HCT116 (cell line): ENCODE data around the gene COL21A1. TPM values are rescaled to one million over a fixed set of nuclear protein-coding genes. Genes with fewer than 3 reads are reported as not detected.
"Not testable (repeated sequence)": the region's sequence is repeated elsewhere in the genome, so short reads cannot be mapped to it uniquely, and the experiment has no call there.

Experiments
- ATAC-seq: fragments of 200-7000 bp; cut with Tn5 transposase; 2 replicates; pipeline ENCODE4 v1.9.1; 2020; ENCODE audit warnings: mild to moderate bottlenecking, moderate library complexity
- BruUV-seq: library from RNA; stranded (reverse); fragments of 400-500 nt; replicated peaks from 2 replicates; lab custom pipeline; 2021; lab: Mats Ljungman, UMichigan
- CTCF ChIA-PET: fragments of 300-600 bp; sonication (Branson Sonifier 250); formaldehyde crosslinking; loops from one replicate; lab custom pipeline; 2021; ENCODE audit warnings: antibody characterized with exemption; lab: Charles Lee
- POLR2A ChIA-PET: fragments of 300-600, 350-600 bp; sonication (Branson Sonifier 250); formaldehyde crosslinking; loops from one replicate; lab custom pipeline; 2021; ENCODE audit warnings: antibody characterized with exemption; lab: Charles Lee
- RAD21 ChIA-PET, 2 experiments: fragments of 300-600 bp; sonication (Branson Sonifier 250); formaldehyde crosslinking; loops; one replicate each; lab custom pipeline; 2023; ENCODE audit warnings: low total read pairs in 2 of 2; ENCODE audit not compliant: uncharacterized antibody in 2 of 2, unreplicated experiment in 2 of 2, low non-redundant PET in 1 of 2; lab: Charles Lee
- DNase-seq: peaks from one replicate; pipeline ENCODE4 v3.0.0-alpha.2; 2010; ENCODE audit warnings: low read depth, low spot score
- H2AFZ ChIP-seq: fragments of 200-600 bp; shearing (Covaris generic), sonication (generic); 2 replicates; pipeline ENCODE4 v1.6.1; 2017; ENCODE audit warnings: low read depth, mixed run types, mixed read lengths, antibody characterized with exemption, low read length; ENCODE audit not compliant: poor library complexity, severe bottlenecking
- H3K27ac ChIP-seq: 2 replicates; pipeline ENCODE4 v1.5.1; 2012; ENCODE audit warnings: low read depth, low read length
- H3K27me3 ChIP-seq: fragments of 200-600 bp; sonication (generic); 2 replicates; pipeline ENCODE4 v1.6.1; 2016; ENCODE audit warnings: mixed run types, low read length, mixed read lengths; ENCODE audit not compliant: insufficient read depth
- H3K36me3 ChIP-seq, 2 experiments: fragments of 200-500 bp in 1 of 2; fragments of 200-600 bp in 1 of 2; sonication (Bioruptor generic) in 1 of 2; sonication (generic) in 1 of 2; 2 replicates each; pipeline versions ENCODE4 v1.5.1 to v1.6.1; 2014 to 2016; ENCODE audit warnings: low read length in 2 of 2, inconsistent platforms in 1 of 2, mixed read lengths in 1 of 2, mixed run types in 1 of 2; ENCODE audit not compliant: insufficient read depth in 2 of 2, control insufficient read depth in 1 of 2
- H3K4me1 ChIP-seq, 2 experiments: fragments of 200-600 bp in 1 of 2; sonication (generic) in 1 of 2; 2 replicates each; pipeline versions ENCODE4 v1.5.1 to v1.6.1; 2012 to 2017; ENCODE audit warnings: low read length in 2 of 2, inconsistent platforms in 1 of 2, mild to moderate bottlenecking in 1 of 2, mixed read lengths in 1 of 2, mixed run types in 1 of 2, moderate library complexity in 1 of 2; ENCODE audit not compliant: insufficient read depth in 2 of 2, control insufficient read depth in 1 of 2
- H3K4me2 ChIP-seq: fragments of 200-600 bp; sonication (generic); 2 replicates; pipeline ENCODE4 v1.6.1; 2017; ENCODE audit warnings: mixed run types, low read length, mixed read lengths
- H3K4me3 ChIP-seq, 2 experiments: fragments of 200-600 bp in 1 of 2; sonication (generic) in 1 of 2; replicated peaks in 1 of 2; 2 replicates each; pipeline ENCODE4 v1.5.1; 2011 to 2016; ENCODE audit warnings: low read length in 2 of 2, control low read depth in 1 of 2, low read depth in 1 of 2, mild to moderate bottlenecking in 1 of 2, mixed read lengths in 1 of 2, mixed run types in 1 of 2
- H3K79me2 ChIP-seq: fragments of 200-600 bp; sonication (generic); 2 replicates; pipeline ENCODE4 v1.6.1; 2017; ENCODE audit warnings: mild to moderate bottlenecking, mixed run types, low read length, moderate library complexity, mixed read lengths; ENCODE audit not compliant: insufficient read depth
- H3K9ac ChIP-seq: fragments of 200-600 bp; sonication (generic); 2 replicates; pipeline ENCODE4 v1.6.1; 2016; ENCODE audit warnings: low read length, mixed read lengths
- H3K9me2 ChIP-seq: fragments of 200-600 bp; sonication (generic), shearing (Covaris generic); 2 replicates; pipeline ENCODE4 v1.6.1; 2017; ENCODE audit warnings: mixed run types, mild to moderate bottlenecking, moderate library complexity; ENCODE audit not compliant: insufficient read depth
- H3K9me3 ChIP-seq, 2 experiments: fragments of 200-500 bp in 1 of 2; fragments of 200-600 bp in 1 of 2; sonication (Bioruptor generic) in 1 of 2; sonication (generic) in 1 of 2; 2 replicates each; pipeline ENCODE4 v1.6.1; 2014 to 2017; ENCODE audit warnings: low read length in 2 of 2, mixed read lengths in 2 of 2, inconsistent platforms in 1 of 2, low read depth in 1 of 2, mild to moderate bottlenecking in 1 of 2, mixed run types in 1 of 2, moderate library complexity in 1 of 2; ENCODE audit not compliant: control insufficient read depth in 1 of 2, insufficient read depth in 1 of 2
- H4K20me1 ChIP-seq: fragments of 200-600 bp; sonication (generic), shearing (Covaris generic); 2 replicates; pipeline ENCODE4 v1.6.1; 2017; ENCODE audit warnings: mixed run types, mild to moderate bottlenecking, moderate library complexity; ENCODE audit not compliant: insufficient read depth
- CBX3 ChIP-seq: IDR thresholded peaks from 2 replicates; pipeline ENCODE4 v1.6.1; 2012; ENCODE audit warnings: low read depth
- CEBPB ChIP-seq: IDR thresholded peaks from 2 replicates; pipeline ENCODE4 v1.6.1; 2012; ENCODE audit warnings: low read depth
- CTCF ChIP-seq, 3 experiments: fragments of 200-600 bp in 1 of 3; sonication (generic) in 1 of 3; IDR thresholded peaks in 2 of 3; conservative IDR thresholded peaks in 1 of 3; 2 replicates each; pipeline ENCODE4 v1.5.1; 2012 to 2017; ENCODE audit warnings: low read depth in 2 of 3, low read length in 2 of 3, antibody characterized with exemption in 1 of 3, borderline replicate concordance in 1 of 3, control low read depth in 1 of 3, mild to moderate bottlenecking in 1 of 3, mixed read lengths in 1 of 3, mixed run types in 1 of 3, moderate library complexity in 1 of 3; ENCODE audit not compliant: insufficient read depth in 1 of 3
- EGR1 ChIP-seq: IDR thresholded peaks from 2 replicates; pipeline ENCODE4 v1.6.1; 2012; ENCODE audit warnings: low read depth
- ELF1 ChIP-seq: IDR thresholded peaks from 2 replicates; pipeline ENCODE4 v1.6.1; 2012; ENCODE audit warnings: low read depth, borderline replicate concordance
- EZH2 ChIP-seq: fragments of 200-600 bp; sonication (generic); IDR thresholded peaks from 2 replicates; pipeline ENCODE4 v1.6.1; 2017; ENCODE audit warnings: antibody characterized with exemption, mixed run types
- EZH2phosphoT487 ChIP-seq: fragments of 200-600 bp; IDR thresholded peaks from 2 replicates; pipeline ENCODE4 v1.6.1; 2018; ENCODE audit warnings: antibody characterized with exemption, borderline replicate concordance
- JUND ChIP-seq: IDR thresholded peaks from 2 replicates; pipeline ENCODE4 v1.6.1; 2012
- MAX ChIP-seq: IDR thresholded peaks from 2 replicates; pipeline ENCODE4 v1.6.1; 2012
- POLR2A ChIP-seq: IDR thresholded peaks from 2 replicates; pipeline ENCODE4 v1.7.0; 2011; ENCODE audit warnings: borderline replicate concordance; ENCODE audit not compliant: insufficient read depth, insufficient read length; ENCODE audit errors: extremely low read depth
- POLR2AphosphoS5 ChIP-seq: IDR thresholded peaks from 2 replicates; pipeline ENCODE4 v1.6.1; 2011; ENCODE audit warnings: mild to moderate bottlenecking, low read depth, low read length, moderate library complexity
- RAD21 ChIP-seq: IDR thresholded peaks from 2 replicates; pipeline ENCODE4 v1.6.1; 2012; ENCODE audit warnings: low read depth, mild to moderate bottlenecking
- SIN3A ChIP-seq: IDR thresholded peaks from 2 replicates; pipeline ENCODE4 v1.6.1; 2012; ENCODE audit warnings: low read depth
- SP1 ChIP-seq: IDR thresholded peaks from 2 replicates; pipeline ENCODE4 v1.6.1; 2012; ENCODE audit warnings: low read depth
- TCF7L2 ChIP-seq: IDR thresholded peaks from 2 replicates; pipeline ENCODE4 v1.7.0; 2011; ENCODE audit warnings: borderline replicate concordance, inconsistent platforms; ENCODE audit not compliant: insufficient read depth, insufficient read length; ENCODE audit errors: extremely low read depth
- YY1 ChIP-seq: IDR thresholded peaks from 2 replicates; pipeline ENCODE4 v1.6.1; 2011; ENCODE audit warnings: low read length, low read depth, moderate library complexity, mild to moderate bottlenecking; ENCODE audit not compliant: insufficient replicate concordance; ENCODE audit errors: extremely low read depth
- ZFX ChIP-seq: fragments of 450-650 bp; IDR thresholded peaks from 2 replicates; pipeline ENCODE4 v1.6.1; 2017
- ZNF274 ChIP-seq: fragments of 200-500 bp; sonication (Bioruptor generic); IDR thresholded peaks from 2 replicates; pipeline ENCODE4 v1.6.1; 2014; ENCODE audit warnings: mild to moderate bottlenecking, low read depth, low read length, inconsistent platforms
- intact Hi-C: fragments of 100-400 bp; cut with micrococcal nuclease; formaldehyde crosslinking; loops from 2 replicates; pipeline ENCODE4 v1.10.0; 2022
- total RNA-seq: library from RNA; stranded (reverse); gene quantifications from one replicate; pipeline ENCODE4 v1.2.1, GENCODE V29; 2021; ENCODE audit not compliant: unreplicated experiment
- TF ChIP-seq, protein P1 (sequence below): IDR thresholded peaks from 2 replicates; pipeline ENCODE4 v1.6.1; 2012
- TF ChIP-seq, protein P2 (sequence below): IDR thresholded peaks from 2 replicates; pipeline ENCODE4 v1.6.1; 2012; ENCODE audit warnings: low read depth

The COL21A1 gene
- total RNA-seq, 1 experiment from 2014 or later, result not detected

DNA sequence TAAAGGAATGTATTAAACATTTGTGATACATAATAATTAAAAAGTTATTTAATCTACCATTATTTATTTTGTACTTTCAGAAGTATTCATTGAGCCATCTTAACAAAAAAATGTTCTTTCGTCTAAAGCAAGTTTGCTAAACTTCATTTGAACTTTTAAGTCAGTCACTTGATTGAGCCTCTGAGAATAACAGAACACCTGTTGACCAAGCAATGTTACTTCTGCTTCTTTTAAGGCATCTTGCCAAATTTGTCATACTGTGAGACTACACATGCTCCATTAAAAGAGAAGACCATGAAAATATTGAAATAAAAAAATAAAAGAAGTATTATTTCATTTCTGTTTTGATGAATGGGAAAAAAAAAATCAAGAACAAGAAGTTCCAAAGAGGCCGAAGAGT is 230.2 kb downstream of the COL21A1 start:
- Histone ChIP-seq H3K79me2 (no peaks in the 10 kb centered on the region), H3K27ac (no peak overlapping the region), H4K20me1 (no peaks in the 10 kb centered on the region), H3K9me2 (no peaks in the 10 kb centered on the region), H3K4me2 (no peak overlapping the region), H3K36me3 (no peaks in the 10 kb centered on the region), H3K9me3 (no peaks in the 10 kb centered on the region), H3K27me3 (no peaks in the 10 kb centered on the region), H3K9ac (no peak overlapping the region), H3K4me3 (no peak overlapping the region), H3K4me1 (no peaks in the 10 kb centered on the region), H2AFZ (no peak overlapping the region)
- no peak for ATAC-seq
- ChIA-PET RAD21 (no interaction called here), POLR2A (no interaction called here), CTCF (no interaction called here)
- DNase-seq, result no peak
- intact Hi-C loops, result no loop called here
- BruUV-seq, result no TSS peak
- TF ChIP-seq CTCF (IDR thresholded peaks at IDR 0.05 in 2 of 3, conservative IDR thresholded peaks at IDR 0.05 in 1 of 3; ENCODE audit: borderline replicate concordance in 1 of 3, insufficient read depth in 1 of 3, low read depth in 2 of 3, low read length in 2 of 3), result no peak
- no peak for TF ChIP-seq POLR2AphosphoS5
- TF ChIP-seq ZFX, result no peak
- TF ChIP-seq ELF1, result no peak
- no peak for TF ChIP-seq ZNF274
- TF ChIP-seq EZH2phosphoT487, result no peak
- no peak for TF ChIP-seq SP1
- TF ChIP-seq, protein P1, sequence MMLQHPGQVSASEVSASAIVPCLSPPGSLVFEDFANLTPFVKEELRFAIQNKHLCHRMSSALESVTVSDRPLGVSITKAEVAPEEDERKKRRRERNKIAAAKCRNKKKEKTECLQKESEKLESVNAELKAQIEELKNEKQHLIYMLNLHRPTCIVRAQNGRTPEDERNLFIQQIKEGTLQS, result no peak
- TF ChIP-seq TCF7L2, result no peak
- TF ChIP-seq CEBPB, result no peak
- TF ChIP-seq POLR2A, result no peak
- TF ChIP-seq EGR1, result no peak
- TF ChIP-seq MAX, result no peak
- no peak for TF ChIP-seq YY1
- TF ChIP-seq, protein P2, sequence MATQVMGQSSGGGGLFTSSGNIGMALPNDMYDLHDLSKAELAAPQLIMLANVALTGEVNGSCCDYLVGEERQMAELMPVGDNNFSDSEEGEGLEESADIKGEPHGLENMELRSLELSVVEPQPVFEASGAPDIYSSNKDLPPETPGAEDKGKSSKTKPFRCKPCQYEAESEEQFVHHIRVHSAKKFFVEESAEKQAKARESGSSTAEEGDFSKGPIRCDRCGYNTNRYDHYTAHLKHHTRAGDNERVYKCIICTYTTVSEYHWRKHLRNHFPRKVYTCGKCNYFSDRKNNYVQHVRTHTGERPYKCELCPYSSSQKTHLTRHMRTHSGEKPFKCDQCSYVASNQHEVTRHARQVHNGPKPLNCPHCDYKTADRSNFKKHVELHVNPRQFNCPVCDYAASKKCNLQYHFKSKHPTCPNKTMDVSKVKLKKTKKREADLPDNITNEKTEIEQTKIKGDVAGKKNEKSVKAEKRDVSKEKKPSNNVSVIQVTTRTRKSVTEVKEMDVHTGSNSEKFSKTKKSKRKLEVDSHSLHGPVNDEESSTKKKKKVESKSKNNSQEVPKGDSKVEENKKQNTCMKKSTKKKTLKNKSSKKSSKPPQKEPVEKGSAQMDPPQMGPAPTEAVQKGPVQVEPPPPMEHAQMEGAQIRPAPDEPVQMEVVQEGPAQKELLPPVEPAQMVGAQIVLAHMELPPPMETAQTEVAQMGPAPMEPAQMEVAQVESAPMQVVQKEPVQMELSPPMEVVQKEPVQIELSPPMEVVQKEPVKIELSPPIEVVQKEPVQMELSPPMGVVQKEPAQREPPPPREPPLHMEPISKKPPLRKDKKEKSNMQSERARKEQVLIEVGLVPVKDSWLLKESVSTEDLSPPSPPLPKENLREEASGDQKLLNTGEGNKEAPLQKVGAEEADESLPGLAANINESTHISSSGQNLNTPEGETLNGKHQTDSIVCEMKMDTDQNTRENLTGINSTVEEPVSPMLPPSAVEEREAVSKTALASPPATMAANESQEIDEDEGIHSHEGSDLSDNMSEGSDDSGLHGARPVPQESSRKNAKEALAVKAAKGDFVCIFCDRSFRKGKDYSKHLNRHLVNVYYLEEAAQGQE, result no peak
- no peak for TF ChIP-seq RAD21
- no peak for TF ChIP-seq EZH2
- TF ChIP-seq CBX3, result no peak
- TF ChIP-seq JUND, result no peak
- TF ChIP-seq SIN3A, result no peak

- ATAC-seq, BruUV-seq: not testable (repeated sequence)
Measured at GRCh38 chr6:56014039-56014438, 233.3 kb downstream of the COL21A1 start.

More at GRCh38 chr6:56014039-56014438, 233.3 kb downstream of the COL21A1 start:
- H3K36me3 ChIP-seq, CTCF ChIA-PET, POLR2A ChIA-PET, DNase-seq, H3K4me1 ChIP-seq, H3K4me3 ChIP-seq, RAD21 ChIA-PET, H3K9ac ChIP-seq, H3K9me3 ChIP-seq, H3K27me3 ChIP-seq, H2AFZ ChIP-seq, H4K20me1 ChIP-seq, H3K9me2 ChIP-seq, intact Hi-C loops, H3K27ac ChIP-seq, H3K4me2 ChIP-seq, H3K79me2 ChIP-seq: not testable (repeated sequence)
